K562 (cell line): ENCODE data around the gene PEDS1. TPM values are rescaled to one million over a fixed set of nuclear protein-coding genes. Genes with fewer than 3 reads are reported as not detected.

ENCODE experiments used
- ATAC-seq: fragments of 200-7000 bp; cut with Tn5 transposase; 3 replicates; pipeline ENCODE4 v1.9.1; 2020; ENCODE audit warnings: moderate library complexity
- BruUV-seq: library from RNA; stranded (reverse); fragments of 400-500 nt; replicated peaks from 2 replicates; lab custom pipeline; 2021; lab: Mats Ljungman, UMichigan
- CTCF ChIA-PET: fragments of 300-600 bp; formaldehyde crosslinking; extraction: SDS; loops from one replicate; lab custom pipeline; 2021; ENCODE audit warnings: low intra/inter-chr PET ratio; lab: Yijun Ruan, JAX
- POLR2A ChIA-PET: fragments of 300-600, 350-650 bp; sonication (Branson Sonifier 250); formaldehyde crosslinking; extraction: SDS; loops from one replicate; lab custom pipeline; 2021; ENCODE audit warnings: antibody characterized with exemption, inconsistent platforms; lab: Yijun Ruan, JAX
- DNase-seq, 4 experiments: peaks; one replicate each; pipeline versions ENCODE4 v3.0.0 to v3.0.0-alpha.2; 2011 to 2018; ENCODE audit warnings: low spot score in 3 of 4, mixed read lengths in 3 of 4; ENCODE audit errors: extremely low read depth in 1 of 4
- FAIRE-seq: peaks from 2 replicates; lab custom pipeline; 2011; peaks lifted over from hg19 to GRCh38; lab: Jason Lieb, UNC
- H2AFZ ChIP-seq: 2 replicates; pipeline ENCODE4 v1.6.0; 2011; ENCODE audit warnings: low read depth, low read length, control low read depth, inconsistent platforms
- H3K27ac ChIP-seq: fragments of 200-600 bp; 3 replicates; pipeline ENCODE4 v1.8.0; 2011; ENCODE audit warnings: low read depth, mild to moderate bottlenecking, control low read depth, inconsistent platforms, low read length, moderate library complexity, mixed read lengths; ENCODE audit errors: extremely low read depth
- H3K27me3 ChIP-seq, 2 experiments: fragments of 300-600 bp in 1 of 2; 2 replicates in 1 of 2; 3 replicates in 1 of 2; pipeline versions ENCODE4 v1.6.0 to v1.8.0; 2011; ENCODE audit warnings: inconsistent platforms in 2 of 2, low read length in 2 of 2, mild to moderate bottlenecking in 1 of 2, mixed read lengths in 1 of 2, moderate library complexity in 1 of 2; ENCODE audit not compliant: control insufficient read depth in 2 of 2, insufficient read depth in 2 of 2
- H3K36me3 ChIP-seq: fragments of 300-600 bp; 3 replicates; pipeline ENCODE4 v1.8.0; 2011; ENCODE audit warnings: mild to moderate bottlenecking, low read length, inconsistent platforms; ENCODE audit not compliant: control insufficient read depth, insufficient read depth
- H3K4me1 ChIP-seq, 2 experiments: fragments of 200-600 bp in 1 of 2; replicated peaks in 1 of 2; 2 replicates in 1 of 2; 3 replicates in 1 of 2; pipeline versions ENCODE4 v1.5.1 to v1.8.0; 2011; ENCODE audit warnings: inconsistent platforms in 2 of 2, low read length in 2 of 2, mild to moderate bottlenecking in 1 of 2, mixed read lengths in 1 of 2, moderate library complexity in 1 of 2; ENCODE audit not compliant: control insufficient read depth in 2 of 2, insufficient read depth in 2 of 2
- H3K4me2 ChIP-seq: 2 replicates; pipeline ENCODE4 v1.6.1; 2011; ENCODE audit warnings: low read length, control low read depth, inconsistent platforms, mixed read lengths; ENCODE audit not compliant: insufficient read depth
- H3K4me3 ChIP-seq: fragments of 200-600 bp; sonication (generic), shearing (Covaris generic); 2 replicates; pipeline ENCODE4 v1.5.1; 2016; ENCODE audit warnings: control low read depth, inconsistent platforms
- H3K79me2 ChIP-seq: fragments of 200-600 bp; 3 replicates; pipeline ENCODE4 v1.8.0; 2011; ENCODE audit warnings: low read length, inconsistent platforms; ENCODE audit not compliant: control insufficient read depth, insufficient read depth
- H3K9ac ChIP-seq, 2 experiments: 2 replicates each; pipeline versions ENCODE4 v1.6.0 to v1.6.1; 2011; ENCODE audit warnings: low read depth in 2 of 2, low read length in 2 of 2, control low read depth in 1 of 2, inconsistent platforms in 1 of 2, mild to moderate bottlenecking in 1 of 2, mixed read lengths in 1 of 2; ENCODE audit not compliant: insufficient read depth in 1 of 2
- H3K9me1 ChIP-seq: one replicate; pipeline ENCODE4 v1.6.0; 2011; ENCODE audit warnings: inconsistent platforms, mild to moderate bottlenecking, low read length, moderate library complexity; ENCODE audit not compliant: control insufficient read depth, insufficient read depth
- H3K9me3 ChIP-seq: replicated peaks from 2 replicates; pipeline ENCODE4 v1.5.1; 2011; ENCODE audit warnings: low read depth, low read length, inconsistent platforms; ENCODE audit not compliant: control insufficient read depth, insufficient read depth
- H4K20me1 ChIP-seq: replicated peaks from 2 replicates; pipeline ENCODE4 v1.6.1; 2011; ENCODE audit warnings: low read length, inconsistent platforms, mixed read lengths; ENCODE audit not compliant: control insufficient read depth, insufficient read depth
- ARID1B ChIP-seq: fragments of 450-650 bp; IDR thresholded peaks from 2 replicates; pipeline ENCODE4 v1.6.1; 2016; ENCODE audit warnings: antibody characterized with exemption, mild to moderate bottlenecking, inconsistent platforms
- C11orf30 ChIP-seq: fragments of 450-650 bp; IDR thresholded peaks from 2 replicates; pipeline ENCODE4 v1.6.1; 2016; ENCODE audit warnings: low read depth, mild to moderate bottlenecking
- CBX8 ChIP-seq: fragments of 200-600 bp; sonication (generic); IDR thresholded peaks from 2 replicates; pipeline ENCODE4 v1.6.1; 2012; ENCODE audit warnings: borderline replicate concordance, mixed run types, low read depth, mild to moderate bottlenecking, moderate library complexity, mixed read lengths, low read length, control low read depth, inconsistent platforms; ENCODE audit not compliant: poor library complexity, severe bottlenecking; ENCODE audit errors: extremely low read depth
- CTCF ChIP-seq, 3 experiments: IDR thresholded peaks in 2 of 3; conservative IDR thresholded peaks in 1 of 3; 2 replicates each; pipeline ENCODE4 v1.5.1; 2011 to 2012; ENCODE audit warnings: low read length in 3 of 3, mild to moderate bottlenecking in 3 of 3, control low read depth in 2 of 3, improper control_type of control experiment in 1 of 3, inconsistent platforms in 1 of 3, low read depth in 1 of 3, mixed read lengths in 1 of 3, moderate library complexity in 1 of 3; ENCODE audit not compliant: insufficient read depth in 2 of 3
- DPF2 ChIP-seq: fragments of 450-650 bp; IDR thresholded peaks from 2 replicates; pipeline ENCODE4 v1.6.1; 2016
- GATAD2B ChIP-seq: fragments of 450-650 bp; IDR thresholded peaks from 2 replicates; pipeline ENCODE4 v1.6.1; 2017; ENCODE audit warnings: mild to moderate bottlenecking, borderline replicate concordance
- GMEB1 ChIP-seq: fragments of 250-450 bp; sonication (Bioruptor Pico); IDR thresholded peaks from 2 replicates; pipeline ENCODE4 v1.4.0; 2020; ENCODE audit warnings: mild to moderate bottlenecking
- MTA1 ChIP-seq: fragments of 450-650 bp; IDR thresholded peaks from 2 replicates; pipeline ENCODE4 v1.6.1; 2017; ENCODE audit warnings: borderline replicate concordance
- NFRKB ChIP-seq: fragments of 450-650 bp; IDR thresholded peaks from 2 replicates; pipeline ENCODE4 v1.6.1; 2016; ENCODE audit warnings: low read depth
- POLR2A ChIP-seq: fragments of 450-650 bp; conservative IDR thresholded peaks from 2 replicates; pipeline ENCODE4 v1.6.1; 2016
- RAD51 ChIP-seq: fragments of 450-650 bp; IDR thresholded peaks from 2 replicates; pipeline ENCODE4 v1.7.1; 2016; ENCODE audit warnings: low read depth, mild to moderate bottlenecking, borderline replicate concordance
- RBFOX2 ChIP-seq: fragments of 200-400 bp; formaldehyde crosslinking; IDR thresholded peaks from 2 replicates; pipeline ENCODE4 v1.6.1; 2017; ENCODE audit warnings: low read depth, mild to moderate bottlenecking, low read length, moderate library complexity
- RBM15 ChIP-seq: fragments of 200-400 bp; formaldehyde crosslinking; IDR thresholded peaks from 2 replicates; pipeline ENCODE4 v1.6.1; 2018; ENCODE audit warnings: mild to moderate bottlenecking, low read length, moderate library complexity; ENCODE audit not compliant: insufficient read depth
- ZNF408 ChIP-seq: fragments of 250-450 bp; sonication (Bioruptor Pico); IDR thresholded peaks from 2 replicates; pipeline ENCODE4 v1.4.0; 2020; ENCODE audit warnings: low read depth, mild to moderate bottlenecking, moderate library complexity
- ZNF445 ChIP-seq: fragments of 250-450 bp; sonication (Bioruptor Pico); IDR thresholded peaks from 2 replicates; pipeline ENCODE4 v1.4.0; 2020; ENCODE audit warnings: low read depth, mild to moderate bottlenecking, moderate library complexity
- ZNF561 ChIP-seq: fragments of 450-650 bp; formaldehyde crosslinking; conservative IDR thresholded peaks from 2 replicates; pipeline ENCODE4 v1.4.0; 2020; ENCODE audit warnings: mild to moderate bottlenecking, moderate library complexity
- ZNF644 ChIP-seq: fragments of 200-800 bp; sonication (Bioruptor generic); IDR thresholded peaks from 2 replicates; pipeline ENCODE4 v1.6.1; 2016; ENCODE audit warnings: low read depth, missing genetic modification characterization, missing compliant biosample characterization
- ZNF766 ChIP-seq: fragments of 200-800 bp; sonication (Bioruptor generic); conservative IDR thresholded peaks from 2 replicates; pipeline ENCODE4 v1.6.1; 2016; ENCODE audit warnings: missing genetic modification characterization, missing compliant biosample characterization
- WGBS: fragments of 100-300 bp; shearing (Covaris generic); methylation state at CpG from one replicate; pipeline ENCODE4 v1.1.6; 2016; ENCODE audit warnings: low coverage, mixed read lengths; ENCODE audit not compliant: insufficient coverage; ENCODE audit errors: missing lambda C conversion rate; 5-methylcytosine and 5-hydroxymethylcytosine counted together
- in situ Hi-C: fragments of 300-500 bp; cut with MboI; formaldehyde crosslinking; loops from 4 replicates; pipeline ENCODE4 v1.15.0; 2018; ENCODE audit warnings: inconsistent platforms, mixed read lengths
- intact Hi-C: fragments of 100-400 bp; cut with micrococcal nuclease; formaldehyde crosslinking; loops from 2 replicates; pipeline ENCODE4 v1.14.2; 2022
- polyA plus RNA-seq, 8 experiments: library from polyadenylated mRNA; depleted of rRNA in 4 of 8; stranded (reverse) in 5 of 8; unstranded in 3 of 8; fragments of >200 nt; fragmentation: Nextera tagmentation in 2 of 8; fragmentation: Illumina TruSeq in 1 of 8; extraction: Ambion mirVana in 2 of 8; extraction: Trizol in 1 of 8; gene quantifications; 2 replicates each; pipeline versions ENCODE4 v1.2.1 to v1.2.3, GENCODE V29; 2011 to 2014; ENCODE audit warnings: inconsistent platforms in 1 of 8, missing spikeins in 1 of 8
- total RNA-seq, 7 experiments: library from RNA; depleted of rRNA in 6 of 7; stranded (reverse); fragments of >200 nt in 6 of 7; fragmentation: Illumina TruSeq in 2 of 7; extraction: Trizol in 2 of 7; gene quantifications; 2 replicates each; pipeline versions ENCODE4 v1.2.1 to v1.2.3, GENCODE V29; 2011 to 2021; ENCODE audit warnings: low replicate concordance in 1 of 7

The PEDS1 gene
- total and polyA plus RNA-seq, 9 of the 15 experiments (the other 6 are each of a cell fraction or from before 2014, with no cell fraction given): 2.9 to 38.5 (median 24.2) TPM

- WGBS: 43% methylated on average over 11 of the region's 12 CpGs
- H4K20me1 ChIP-seq: no peaks in the 10 kb centered on the region
- peak overlapping the region; percentile 15 to 57; a peak in 3 of 4 replicates for H3K9ac ChIP-seq
- peaks cover 20 to 43% of the 10 kb centered on the region in 2 experiments; a peak in 4 of 5 replicates for H3K4me1 ChIP-seq
- ATAC-seq: peak; percentile 10
- no TSS peak for BruUV-seq
- peak overlapping the region; percentile 87 for H2AFZ ChIP-seq
- H3K4me2 ChIP-seq: no peak overlapping the region
- no peak overlapping the region for H3K4me3 ChIP-seq
- FAIRE-seq: peak; percentile 80
- POLR2A ChIA-PET: interaction anchor here (0.6 to 2.3 kb wide), 9 partner anchors 10 to 343 kb away, joined by 3 to 6 read pairs (median 3); no protein-coding TSS in a partner anchor
- H3K27ac ChIP-seq: peak overlapping the region; percentile 55
- no peaks in the 10 kb centered on the region for H3K9me1 ChIP-seq
- H3K36me3 ChIP-seq: no peaks in the 10 kb centered on the region
- CTCF ChIA-PET: interaction anchor here (0.6 to 4.7 kb wide), 5 partner anchors 158 to 400 kb away, joined by 3 to 58 read pairs (median 4); no protein-coding TSS in a partner anchor
- H3K27me3 ChIP-seq: no peaks in the 10 kb centered on the region
- DNase-seq: peak; percentile 71 to 77 (median 74)
- intact Hi-C loops (loop anchor here (2.0 to 10.0 kb wide), 3 partner anchors 157 to 607 kb away; partner anchors contain the start of gene BCAS4), in situ Hi-C loops (loop anchor here (5.0 kb wide), 2 partner anchors 275 to 390 kb away; no protein-coding TSS in a partner anchor)
- peaks cover 15% of the 10 kb centered on the region for H3K79me2 ChIP-seq
- H3K9me3 ChIP-seq: no peaks in the 10 kb centered on the region
- TF ChIP-seq ZNF561 (CRISPR knock-in tag) (no peak), RBFOX2 (peak; percentile 59), RAD51 (no peak), DPF2 (peak; percentile 7; the same call in 1 of the 2 replicates), ZNF445 (CRISPR knock-in tag) (no peak), ZNF644 (no peak), C11orf30 (no peak), ARID1B (peak; percentile 35; the same call in 1 of the 2 replicates), CBX8 (no peak), ZNF766 (CRISPR knock-in tag) (no peak), NFRKB (peak; percentile 29; the same call in 1 of the 2 replicates), GATAD2B (peak; percentile 32; the same call in 1 of the 2 replicates), GMEB1 (CRISPR knock-in tag) (no peak), CTCF (IDR thresholded peaks at IDR 0.05 in 2 of 3, conservative IDR thresholded peaks at IDR 0.05 in 1 of 3; ENCODE audit: insufficient read depth in 2 of 3, low read depth in 1 of 3, low read length in 3 of 3) (no peak), RBM15 (no peak), POLR2A (0 out of 2 replicates have a peak, but pooled peaks have one; percentile 33), ZNF408 (no peak), MTA1 (no peak)
These were observed 34.0 kb upstream of the PEDS1 start for GRCh38 chr20:50187403-50188051.
